WERI-Rb-1 (cell line): ENCODE results near the gene ST3GAL4.

Experiments
- DNase-seq: peaks from one replicate; pipeline ENCODE4 v3.0.0-alpha.2; 2020
- H3K27ac ChIP-seq: fragments of 250-450 bp; sonication (Bioruptor Pico); 2 replicates; pipeline ENCODE4 v1.5.1; 2020; ENCODE audit warnings: mild to moderate bottlenecking, moderate library complexity
- H3K27me3 ChIP-seq: fragments of 250-450 bp; sonication (Bioruptor Pico); 2 replicates; pipeline ENCODE4 v1.5.1; 2021; ENCODE audit warnings: mild to moderate bottlenecking, low read depth, moderate library complexity; ENCODE audit not compliant: insufficient read depth, severe bottlenecking
- H3K36me3 ChIP-seq: fragments of 250-450 bp; sonication (Bioruptor Pico); 2 replicates; pipeline ENCODE4 v1.5.1; 2020; ENCODE audit warnings: mild to moderate bottlenecking, moderate library complexity
- H3K4me3 ChIP-seq: 2 replicates; pipeline ENCODE4 v1.5.1; 2011; ENCODE audit warnings: low read depth, mild to moderate bottlenecking, control low read depth, low read length
- H3K9me3 ChIP-seq: fragments of 250-450 bp; sonication (Bioruptor Pico); 2 replicates; pipeline ENCODE4 v1.5.1; 2021; ENCODE audit warnings: mild to moderate bottlenecking, moderate library complexity; ENCODE audit not compliant: severe bottlenecking
- CTCF ChIP-seq: IDR thresholded peaks from 2 replicates; pipeline ENCODE4 v1.5.1; 2011; ENCODE audit warnings: low read depth, mild to moderate bottlenecking, control low read depth, inconsistent platforms, low read length

The ST3GAL4 gene

GRCh38 chr11:126328001-126328390 is 27.5 kb upstream of the ST3GAL4 start:
- Histone ChIP-seq H3K27me3 (no peaks in the 10 kb centered on the region), H3K9me3 (no peaks in the 10 kb centered on the region), H3K4me3 (no peak overlapping the region), H3K27ac (no peak overlapping the region), H3K36me3 (peaks cover 3% of the 10 kb centered on the region; the same call in 1 of the 2 replicates)
- DNase-seq: no peak
- no peak for TF ChIP-seq CTCF

- H3K27ac ChIP-seq: no peak overlapping the region
- no peak for TF ChIP-seq CTCF
Observed at GRCh38 chr11:126328444-126328843, 27.0 kb upstream of the ST3GAL4 start.

GRCh38 chr11:126328938-126329643 is 26.4 kb upstream of the ST3GAL4 start:
- H3K27me3 ChIP-seq: no peaks in the 10 kb centered on the region
- no peak overlapping the region for H3K27ac ChIP-seq
- no peak for TF ChIP-seq CTCF
- no peak for DNase-seq
- peaks cover 3% of the 10 kb centered on the region; the same call in 1 of the 2 replicates for H3K36me3 ChIP-seq
- H3K9me3 ChIP-seq: no peaks in the 10 kb centered on the region
- H3K4me3 ChIP-seq: no peak overlapping the region

More at GRCh38 chr11:126328444-126328843, 27.0 kb upstream of the ST3GAL4 start:
- Histone ChIP-seq H3K9me3 (no peaks in the 10 kb centered on the region), H3K27me3 (no peaks in the 10 kb centered on the region), H3K4me3 (no peak overlapping the region), H3K36me3 (peaks cover 3% of the 10 kb centered on the region; the same call in 1 of the 2 replicates)
- DNase-seq: no peak

- H3K36me3 ChIP-seq: peaks cover 3% of the 10 kb centered on the region; the same call in 1 of the 2 replicates
- H3K4me3 ChIP-seq: no peak overlapping the region
- H3K27me3 ChIP-seq: no peaks in the 10 kb centered on the region
- no peak for DNase-seq
- no peak overlapping the region for H3K27ac ChIP-seq
- no peak for TF ChIP-seq CTCF
- no peaks in the 10 kb centered on the region for H3K9me3 ChIP-seq
Observed at GRCh38 chr11:126329644-126330211, 25.8 kb upstream of the ST3GAL4 start.

GRCh38 chr11:126331286-126331685 is 24.2 kb upstream of the ST3GAL4 start:
- TF ChIP-seq CTCF: no peak
- no peak for DNase-seq
- Histone ChIP-seq H3K36me3 (peaks cover 3% of the 10 kb centered on the region; the same call in 1 of the 2 replicates), H3K27ac (no peak overlapping the region), H3K9me3 (no peaks in the 10 kb centered on the region), H3K4me3 (no peak overlapping the region), H3K27me3 (no peaks in the 10 kb centered on the region)
